DND-41 (cell line): ENCODE measurements around the gene CFAP251.

Experiments
- ATAC-seq: fragments of 200-7000 bp; cut with Tn5 transposase; 3 replicates; pipeline ENCODE4 v1.9.1; 2021; ENCODE audit warnings: low read depth; ENCODE audit not compliant: insufficient read depth
- DNase-seq: peaks from one replicate; pipeline ENCODE4 v3.0.0-alpha.2; 2020
- H2AFZ ChIP-seq: 2 replicates; pipeline ENCODE4 v1.6.0; 2012; ENCODE audit warnings: low read depth, low read length
- H3K27ac ChIP-seq: 2 replicates; pipeline ENCODE4 v1.5.1; 2012; ENCODE audit warnings: low read length, inconsistent platforms
- H3K27me3 ChIP-seq: fragments of 200-600 bp; sonication (generic); 2 replicates; pipeline ENCODE4 v1.6.0; 2012; ENCODE audit warnings: low read length, mild to moderate bottlenecking, inconsistent platforms; ENCODE audit not compliant: insufficient read depth, poor library complexity
- H3K36me3 ChIP-seq: 2 replicates; pipeline ENCODE4 v1.5.1; 2012; ENCODE audit warnings: low read length, inconsistent platforms; ENCODE audit not compliant: insufficient read depth
- H3K4me1 ChIP-seq: 2 replicates; pipeline ENCODE4 v1.5.1; 2012; ENCODE audit warnings: mild to moderate bottlenecking, low read length; ENCODE audit not compliant: insufficient read depth
- H3K4me2 ChIP-seq: 2 replicates; pipeline ENCODE4 v1.6.0; 2012; ENCODE audit warnings: mild to moderate bottlenecking, moderate library complexity, low read length, inconsistent platforms; ENCODE audit not compliant: insufficient read depth
- H3K4me3 ChIP-seq, 2 experiments: fragments of 200-600 bp in 1 of 2; shearing (Covaris generic) in 1 of 2; 2 replicates each; pipeline ENCODE4 v1.5.1; 2012 to 2016; ENCODE audit warnings: inconsistent platforms in 2 of 2, low read length in 2 of 2, mild to moderate bottlenecking in 2 of 2, low read depth in 1 of 2, moderate library complexity in 1 of 2
- H3K79me2 ChIP-seq: 2 replicates; pipeline ENCODE4 v1.6.0; 2012; ENCODE audit warnings: low read length, inconsistent platforms; ENCODE audit not compliant: insufficient read depth
- H3K9ac ChIP-seq: 2 replicates; pipeline ENCODE4 v1.6.0; 2012; ENCODE audit warnings: low read depth, mild to moderate bottlenecking, inconsistent platforms, low read length, moderate library complexity
- H3K9me3 ChIP-seq: 2 replicates; pipeline ENCODE4 v1.5.1; 2012; ENCODE audit warnings: low read length, moderate library complexity, mild to moderate bottlenecking, inconsistent platforms; ENCODE audit not compliant: insufficient read depth, severe bottlenecking
- H4K20me1 ChIP-seq: 2 replicates; pipeline ENCODE4 v1.6.0; 2012; ENCODE audit warnings: low read length; ENCODE audit not compliant: insufficient read depth
- CTCF ChIP-seq: IDR thresholded peaks from 2 replicates; pipeline ENCODE4 v1.5.1; 2012; ENCODE audit warnings: borderline replicate concordance, low read length, moderate library complexity, mild to moderate bottlenecking; ENCODE audit not compliant: poor library complexity, severe bottlenecking; ENCODE audit errors: extremely low read depth
- EZH2 ChIP-seq: IDR thresholded peaks from 3 replicates; pipeline ENCODE4 v1.6.1; 2012; ENCODE audit warnings: borderline replicate concordance, low read depth, mild to moderate bottlenecking, moderate library complexity, low read length, inconsistent platforms; ENCODE audit not compliant: severe bottlenecking

Gene CFAP251

GRCh38 chr12:122021193-122021821, 102.9 kb downstream of the CFAP251 start:
- Histone ChIP-seq H3K79me2 (peaks cover 72% of the 10 kb centered on the region), H3K36me3 (peaks cover 8% of the 10 kb centered on the region; the same call in 1 of the 2 replicates), H3K4me2 (peak overlapping the region; percentile 98), H3K4me3 (peak overlapping the region; percentile 48 to 81), H3K4me1 (peaks cover 57% of the 10 kb centered on the region), H3K27me3 (no peaks in the 10 kb centered on the region), H3K9ac (peak overlapping the region; percentile 95), H4K20me1 (peaks cover 20% of the 10 kb centered on the region), H2AFZ (peak overlapping the region; percentile 82), H3K27ac (peak overlapping the region; percentile 88), H3K9me3 (no peaks in the 10 kb centered on the region)
- DNase-seq (peak; percentile 57), ATAC-seq (peak; percentile 46)
- TF ChIP-seq CTCF, result no peak
- no peak for TF ChIP-seq EZH2

GRCh38 chr12:122021822-122022392, 103.5 kb downstream of the CFAP251 start, which contains the start of gene BCL7A:
TSS of gene BCL7A (plus strand) at chr12:122021884. CDS start at chr12:122022092, 208 bp downstream.
- peak; percentile 75 for ATAC-seq
- Histone ChIP-seq H3K9me3 (no peaks in the 10 kb centered on the region), H3K4me3 (peak within 1 kb of the TSS; percentile 81 to 83), H3K36me3 (peaks cover 8% of the 10 kb centered on the region; the same call in 1 of the 2 replicates), H3K9ac (peak within 1 kb of the TSS; percentile 95), H3K27me3 (no peaks in the 10 kb centered on the region), H4K20me1 (peaks cover 26% of the 10 kb centered on the region), H3K27ac (peak within 1 kb of the TSS; percentile 88), H3K4me1 (peaks cover 63% of the 10 kb centered on the region), H3K4me2 (peak within 1 kb of the TSS; percentile 98), H2AFZ (peak within 1 kb of the TSS; percentile 82), H3K79me2 (peaks cover 78% of the 10 kb centered on the region)
- TF ChIP-seq CTCF (no peak), EZH2 (no peak)
- peak; percentile 81 for DNase-seq

- Histone ChIP-seq H3K79me2 (peaks cover 86% of the 10 kb centered on the region), H3K9me3 (no peaks in the 10 kb centered on the region), H4K20me1 (peaks cover 31% of the 10 kb centered on the region), H3K27ac (peak overlapping the region; percentile 88), H3K27me3 (no peaks in the 10 kb centered on the region), H3K4me3 (peak overlapping the region; percentile 81 to 83), H3K4me1 (peaks cover 67% of the 10 kb centered on the region), H3K36me3 (peaks cover 8% of the 10 kb centered on the region; the same call in 1 of the 2 replicates), H3K9ac (peak overlapping the region; percentile 95), H2AFZ (peak overlapping the region; percentile 64), H3K4me2 (peak overlapping the region; percentile 96)
- TF ChIP-seq EZH2, result no peak
- TF ChIP-seq CTCF, result no peak
- peak; percentile 32 for ATAC-seq
- peak; percentile 68 for DNase-seq
Observed at GRCh38 chr12:122022393-122023338, 104.3 kb downstream of the CFAP251 start.
